HG03064 (cell line): ENCODE measurements around the gene HUS1.
"Not testable (repeated sequence)": the region's sequence is repeated elsewhere in the genome, so short reads cannot be mapped to it uniquely, and the experiment has no call there.

Source experiments
- ATAC-seq: cut with Tn5 transposase; IDR thresholded peaks from one replicate; pipeline ENCODE4 v1.9.1; 2021; ENCODE audit warnings: low read depth; ENCODE audit not compliant: unreplicated experiment

HUS1 gene

GRCh38 chr7:47931005-47932004 is 48.1 kb downstream of the HUS1 start:
- no peak for ATAC-seq

GRCh38 chr7:47924266-47924665 is 55.1 kb downstream of the HUS1 start:
- ATAC-seq: no peak

DNA sequence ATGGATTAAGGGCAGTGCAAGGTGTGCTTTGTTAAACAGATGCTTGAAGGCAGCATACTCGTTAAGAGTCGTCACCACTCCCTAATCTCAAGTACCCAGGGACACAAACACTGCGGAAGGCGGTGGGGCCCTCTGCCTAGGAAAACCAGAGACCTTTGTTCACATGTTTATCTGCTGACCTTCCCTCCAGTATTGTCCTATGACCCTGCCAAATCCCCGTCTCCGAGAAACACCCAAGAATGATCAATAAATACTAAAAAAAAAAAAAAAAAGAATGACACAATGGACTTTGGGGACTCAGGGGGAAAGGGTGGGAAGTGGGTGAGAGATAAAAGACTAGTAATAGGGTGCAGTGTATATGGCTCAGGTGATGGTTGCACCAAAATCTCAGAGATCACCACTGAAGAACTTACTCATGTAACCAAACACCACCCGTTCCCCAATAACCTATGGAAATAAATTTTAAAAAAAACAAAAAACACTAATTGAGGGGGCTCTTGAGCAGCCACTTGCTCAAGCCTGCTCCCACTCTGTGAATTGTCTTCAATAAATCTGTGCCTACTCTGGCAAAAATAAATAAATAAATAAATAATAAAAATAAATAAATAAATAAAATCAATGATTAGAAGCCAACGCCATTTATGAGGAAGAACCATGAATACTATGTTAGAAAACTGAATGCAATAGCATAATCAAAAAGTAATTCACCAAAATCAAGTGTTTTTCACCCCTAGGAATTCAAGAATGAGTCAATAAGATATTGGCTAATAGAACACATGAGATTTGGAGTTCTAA is 56.1 kb downstream of the HUS1 start:
- not testable (repeated sequence) for ATAC-seq

GRCh38 chr7:47916514-47916913 is 62.9 kb downstream of the HUS1 start:
- not testable (repeated sequence) for ATAC-seq

GRCh38 chr7:47915616-47915976 is 63.8 kb downstream of the HUS1 start:
- no peak for ATAC-seq

- no peak for ATAC-seq
These were observed 64.4 kb downstream of the HUS1 start for GRCh38 chr7:47914717-47915615.
